ENCODE data around the gene NRK. TPM values are rescaled to one million over a fixed set of nuclear protein-coding genes. Genes with fewer than 3 reads are reported as not detected.
"Not testable (repeated sequence)": the region's sequence is repeated elsewhere in the genome, so short reads cannot be mapped to it uniquely, and the experiment has no call there.

The NRK gene
- total RNA-seq, 2 experiments from 2014 or later, result not detected

DNA sequence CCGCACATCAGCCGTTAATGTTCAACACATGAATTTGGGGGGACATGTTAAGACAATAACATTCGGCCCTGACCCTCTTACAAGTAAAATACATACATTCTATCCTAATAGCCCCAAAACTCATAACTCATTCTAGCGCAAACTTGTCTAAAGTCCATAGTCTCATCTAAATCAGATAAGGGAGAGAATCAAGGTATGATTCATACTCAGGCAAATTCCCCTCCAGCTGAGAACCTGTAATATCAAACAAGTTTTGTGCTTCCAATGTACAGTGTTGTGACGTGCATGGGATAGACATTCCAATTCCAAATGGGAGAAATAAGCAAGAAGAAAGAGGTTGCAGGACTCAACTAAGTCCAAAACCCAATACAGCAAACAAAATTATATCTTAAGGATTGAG, 147.1 kb downstream of the NRK start:
- H3K4me3 Mint-ChIP-seq, result no peak overlapping the region

DNA sequence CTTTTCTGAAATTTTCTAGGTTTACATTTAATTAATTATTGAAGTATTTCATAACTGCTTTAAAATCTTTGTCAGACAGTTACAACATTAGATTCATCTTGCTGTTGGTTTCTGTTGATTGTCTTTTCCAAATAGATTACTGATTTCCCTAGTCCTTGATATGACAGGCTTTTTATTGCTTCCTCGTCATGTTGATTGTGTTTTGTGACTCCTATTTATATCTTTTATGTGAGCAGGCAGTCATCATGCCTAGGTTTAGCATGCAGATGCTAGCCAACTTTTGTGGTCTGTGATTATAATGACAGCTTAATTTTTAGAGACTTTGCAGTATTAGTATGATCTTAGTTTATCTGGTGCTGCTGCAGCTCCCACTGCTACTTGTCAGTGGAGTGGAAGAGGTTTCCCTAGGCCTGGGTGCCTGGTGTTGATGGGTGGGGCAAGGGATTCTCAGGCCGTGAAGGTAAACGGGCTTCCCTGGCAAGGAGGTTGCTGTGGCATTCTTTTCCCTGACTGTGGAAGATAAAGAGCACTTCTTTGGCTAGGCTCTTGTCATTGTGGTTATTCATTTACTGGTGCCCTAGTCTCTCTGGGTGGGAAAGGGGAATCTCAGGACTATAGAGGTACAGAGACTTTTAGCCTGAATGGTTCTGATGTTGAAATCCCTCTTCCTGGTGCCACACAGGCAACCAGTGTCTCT, 150.5 kb downstream of the NRK start:
- Mint-ChIP-seq H3K27me3 (no peaks in the 10 kb centered on the region), H3K27ac (no peak overlapping the region), H3K4me1 (ENCODE audit: low read depth) (no peaks in the 10 kb centered on the region), H3K36me3 (ENCODE audit: low read depth) (no peaks in the 10 kb centered on the region), H3K4me3 (no peak overlapping the region), H3K9me3 (peaks cover 2% of the 10 kb centered on the region)
- POLR2A ChIA-PET, result no interaction called here
- CTCF ChIA-PET, result no interaction called here
- no peak for TF ChIP-seq CTCF (IDR thresholded peaks at IDR 0.05)
- intact Hi-C loops (cut with micrococcal nuclease), result no loop called here
- DNase-seq (no peak), ATAC-seq (no peak)

More for the DNA sequence above, 147.1 kb downstream of the NRK start:
- TF ChIP-seq CTCF (IDR thresholded peaks at IDR 0.05), result no peak
- ChIA-PET POLR2A (no interaction called here), CTCF (no interaction called here)
- ATAC-seq (no peak), DNase-seq (no peak)
- no peaks in the 10 kb centered on the region for H3K27me3 Mint-ChIP-seq
- no peaks in the 10 kb centered on the region for H3K9me3 Mint-ChIP-seq
- H3K27ac Mint-ChIP-seq, result no peak overlapping the region
- intact Hi-C loops (cut with micrococcal nuclease), result no loop called here
- no peaks in the 10 kb centered on the region for H3K4me1 Mint-ChIP-seq (ENCODE audit: low read depth)
- H3K36me3 Mint-ChIP-seq (ENCODE audit: low read depth), result no peaks in the 10 kb centered on the region

GRCh38 chrX:105973387-105973739, 151.0 kb downstream of the NRK start:
- H3K4me3 Mint-ChIP-seq, result no peak overlapping the region
- intact Hi-C loops (cut with micrococcal nuclease), result no loop called here
- TF ChIP-seq CTCF (IDR thresholded peaks at IDR 0.05), result no peak
- H3K9me3 Mint-ChIP-seq, result peaks cover 2% of the 10 kb centered on the region
- no peak for ATAC-seq
- H3K4me1 Mint-ChIP-seq (ENCODE audit: low read depth), result no peaks in the 10 kb centered on the region
- DNase-seq, result no peak
- no peaks in the 10 kb centered on the region for H3K36me3 Mint-ChIP-seq (ENCODE audit: low read depth)
- ChIA-PET POLR2A (no interaction called here), CTCF (no interaction called here)
- no peak overlapping the region for H3K27ac Mint-ChIP-seq
- H3K27me3 Mint-ChIP-seq, result no peaks in the 10 kb centered on the region

- DNase-seq (no peak), ATAC-seq (no peak)
- intact Hi-C loops (cut with micrococcal nuclease), result no loop called here
- Mint-ChIP-seq H3K4me1 (ENCODE audit: low read depth) (no peaks in the 10 kb centered on the region), H3K27ac (no peak overlapping the region), H3K4me3 (no peak overlapping the region), H3K27me3 (no peaks in the 10 kb centered on the region), H3K9me3 (peaks cover 2% of the 10 kb centered on the region), H3K36me3 (ENCODE audit: low read depth) (no peaks in the 10 kb centered on the region)
- ChIA-PET CTCF (no interaction called here), POLR2A (no interaction called here)
- no peak for TF ChIP-seq CTCF (IDR thresholded peaks at IDR 0.05)
Measured at GRCh38 chrX:105975382-105975781, 153.0 kb downstream of the NRK start.

DNA sequence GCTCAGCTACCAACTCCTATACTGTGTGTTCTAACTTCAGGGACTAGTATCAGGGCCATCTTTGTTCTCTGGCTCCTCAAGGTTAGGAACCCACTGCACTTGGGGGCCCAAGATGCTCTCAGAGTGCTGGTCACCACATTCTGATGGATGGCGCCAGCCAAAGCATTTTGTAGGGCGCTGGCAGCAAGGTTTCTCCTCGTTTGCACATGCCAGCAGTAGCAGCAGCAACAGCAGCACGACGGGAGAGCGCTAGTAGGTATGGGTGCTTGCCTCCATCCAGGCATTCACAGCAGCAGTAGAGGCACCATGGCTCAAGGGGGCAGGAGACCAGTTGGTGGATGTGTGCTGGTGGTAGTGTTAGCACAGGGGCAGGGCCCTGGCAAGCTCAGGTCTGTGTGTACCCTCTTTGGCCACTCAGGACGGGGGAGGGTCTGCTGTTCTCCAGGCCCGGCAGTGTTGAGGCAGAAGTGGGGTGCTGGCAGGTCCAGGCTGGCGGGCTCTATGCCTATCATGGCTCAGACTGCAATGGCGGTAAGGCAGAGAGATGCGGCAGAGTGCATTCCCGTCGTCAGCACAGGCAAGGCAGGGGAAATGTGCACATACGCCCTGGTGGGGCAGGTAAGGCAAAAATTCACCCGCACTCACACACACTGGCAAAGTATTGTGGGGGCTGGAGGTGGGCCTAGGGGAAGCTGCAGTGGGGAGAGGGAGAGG, 159.6 kb downstream of the NRK start:
- no peak for TF ChIP-seq CTCF (IDR thresholded peaks at IDR 0.05)
- H3K4me3 Mint-ChIP-seq, result no peak overlapping the region

DNA sequence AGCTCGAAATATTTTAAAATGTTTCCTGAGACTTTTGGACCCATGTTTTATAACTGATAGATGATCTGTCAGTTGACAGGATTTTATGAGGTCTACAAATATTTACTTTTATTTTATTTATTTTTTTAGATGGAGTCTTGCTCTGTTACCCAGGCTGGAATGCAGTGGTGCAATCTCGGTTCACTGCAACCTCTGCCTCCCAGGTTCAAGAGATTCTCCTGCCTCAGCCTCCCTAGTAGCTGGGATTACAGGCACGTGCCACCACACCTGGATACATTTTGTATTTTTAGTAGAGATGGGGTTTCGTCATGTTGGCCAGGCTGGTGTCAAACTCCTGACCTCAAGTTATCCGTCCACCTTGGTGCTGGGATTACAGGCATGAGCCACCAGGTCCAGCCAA, 166.1 kb downstream of the NRK start:
- H3K36me3 Mint-ChIP-seq (ENCODE audit: low read depth); DNase-seq; H3K4me1 Mint-ChIP-seq (ENCODE audit: low read depth); CTCF ChIA-PET; H3K27me3 Mint-ChIP-seq; POLR2A ChIA-PET; ATAC-seq; H3K4me3 Mint-ChIP-seq; H3K9me3 Mint-ChIP-seq; H3K27ac Mint-ChIP-seq; intact Hi-C loops (cut with micrococcal nuclease): not testable (repeated sequence)

More for the DNA sequence above, 159.6 kb downstream of the NRK start:
- Mint-ChIP-seq H3K9me3 (peaks cover 2% of the 10 kb centered on the region), H3K27me3 (no peaks in the 10 kb centered on the region), H3K36me3 (ENCODE audit: low read depth) (no peaks in the 10 kb centered on the region), H3K4me1 (ENCODE audit: low read depth) (no peaks in the 10 kb centered on the region), H3K27ac (no peak overlapping the region)
- intact Hi-C loops (cut with micrococcal nuclease), result no loop called here
- POLR2A ChIA-PET, result no interaction called here
- DNase-seq (no peak), ATAC-seq (no peak)
- CTCF ChIA-PET, result no interaction called here

Data from activated CD8-positive, alpha-beta T cell treated with anti-CD3 and anti-CD28 coated beads for 36 hours (primary cell).